Cardiac muscle cell (in vitro differentiated cells and primary cell): ENCODE results near the gene DSCAML1. TPM values are rescaled to one million over a fixed set of nuclear protein-coding genes. Genes with fewer than 3 reads are reported as not detected.

Source experiments
- DNase-seq, 2 donors: peaks; one replicate each; pipeline versions ENCODE4 v3.0.0 to v3.0.0-alpha.2; 2010 to 2017; ENCODE audit warnings: low read depth in 1 of 2, low spot score in 1 of 2
- H3K27ac ChIP-seq: fragments of 200-600 bp; sonication (generic); 2 replicates; pipeline ENCODE4 v1.5.1; 2016
- H3K27me3 ChIP-seq: fragments of 200-600 bp; sonication (generic); 2 replicates; pipeline ENCODE4 v1.6.0; 2016; ENCODE audit warnings: control low read depth
- H3K36me3 ChIP-seq: fragments of 200-600 bp; sonication (generic); 2 replicates; pipeline ENCODE4 v1.5.1; 2016; ENCODE audit warnings: control low read depth
- H3K4me1 ChIP-seq: fragments of 200-600 bp; sonication (generic); 2 replicates; pipeline ENCODE4 v1.8.1; 2017; ENCODE audit warnings: low read depth, mild to moderate bottlenecking, mixed run types
- H3K4me3 ChIP-seq: fragments of 200-600 bp; sonication (generic); 2 replicates; pipeline ENCODE4 v1.5.1; 2016; ENCODE audit warnings: mild to moderate bottlenecking
- H3K9me3 ChIP-seq: fragments of 200-600 bp; sonication (generic); 2 replicates; pipeline ENCODE4 v1.5.1; 2017; ENCODE audit warnings: low read depth, mild to moderate bottlenecking, control low read depth
- CTCF ChIP-seq: IDR thresholded peaks from 2 replicates; pipeline ENCODE4 v1.5.1; 2012; ENCODE audit warnings: low read depth, mild to moderate bottlenecking, low read length
- polyA plus RNA-seq: library from polyadenylated mRNA; unstranded; fragments of >200 nt; fragmentation: Nextera tagmentation; extraction: Ambion mirVana; gene quantifications from 2 replicates; pipeline ENCODE4 v1.2.1, GENCODE V29; 2016
- total RNA-seq: library from RNA; depleted of rRNA; stranded (reverse); fragments of >200 nt; gene quantifications from 2 replicates; pipeline ENCODE4 v1.2.3, GENCODE V29; 2016

DSCAML1 gene
- total and polyA plus RNA-seq, 2 experiments from 2014 or later = 1.8 TPM; not detected in 1

- no peaks in the 10 kb centered on the region for H3K27me3 ChIP-seq
- H3K4me1 ChIP-seq = no peaks in the 10 kb centered on the region
- H3K4me3 ChIP-seq = no peak overlapping the region
- H3K27ac ChIP-seq = no peak overlapping the region
- no peaks in the 10 kb centered on the region for H3K36me3 ChIP-seq
- TF ChIP-seq CTCF = no peak
- H3K9me3 ChIP-seq = no peaks in the 10 kb centered on the region
- peak in 1 of 2 donors; percentile 54 for DNase-seq
These were observed 358.5 kb downstream of the DSCAML1 start for GRCh38 chr11:117438371-117439000.

- no peak for TF ChIP-seq CTCF
- Histone ChIP-seq H3K27me3 (no peaks in the 10 kb centered on the region), H3K36me3 (no peaks in the 10 kb centered on the region), H3K4me1 (no peaks in the 10 kb centered on the region), H3K27ac (no peak overlapping the region), H3K9me3 (no peaks in the 10 kb centered on the region), H3K4me3 (no peak overlapping the region)
- DNase-seq = no peak
These were observed 359.3 kb downstream of the DSCAML1 start for GRCh38 chr11:117437791-117438130.

GRCh38 chr11:117437041-117437790 is 359.8 kb downstream of the DSCAML1 start:
- TF ChIP-seq CTCF = no peak
- H3K4me3 ChIP-seq = no peak overlapping the region
- H3K27me3 ChIP-seq = no peaks in the 10 kb centered on the region
- H3K9me3 ChIP-seq = no peaks in the 10 kb centered on the region
- no peaks in the 10 kb centered on the region for H3K4me1 ChIP-seq
- no peak for DNase-seq
- no peak overlapping the region for H3K27ac ChIP-seq
- H3K36me3 ChIP-seq = no peaks in the 10 kb centered on the region

- no peaks in the 10 kb centered on the region for H3K4me1 ChIP-seq
- H3K27me3 ChIP-seq = no peaks in the 10 kb centered on the region
- TF ChIP-seq CTCF = no peak
- no peak overlapping the region for H3K4me3 ChIP-seq
- no peaks in the 10 kb centered on the region for H3K9me3 ChIP-seq
- H3K27ac ChIP-seq = no peak overlapping the region
- H3K36me3 ChIP-seq = no peaks in the 10 kb centered on the region
- DNase-seq = no peak
These were observed 361.7 kb downstream of the DSCAML1 start for GRCh38 chr11:117435326-117435725.

GRCh38 chr11:117434481-117434880 is 362.5 kb downstream of the DSCAML1 start:
- Histone ChIP-seq H3K4me1 (no peaks in the 10 kb centered on the region), H3K4me3 (no peak overlapping the region), H3K36me3 (no peaks in the 10 kb centered on the region), H3K27ac (no peak overlapping the region), H3K27me3 (no peaks in the 10 kb centered on the region), H3K9me3 (no peaks in the 10 kb centered on the region)
- no peak for TF ChIP-seq CTCF
- DNase-seq = no peak
